HuH-7.5 (cell line): ENCODE data around the gene WWOX.
"Not testable (repeated sequence)": the region's sequence is repeated elsewhere in the genome, so short reads cannot be mapped to it uniquely, and the experiment has no call there.

Experiments
- DNase-seq: peaks from one replicate; pipeline ENCODE4 v3.0.0; 2011; ENCODE audit warnings: low spot score

Gene WWOX

GRCh38 chr16:79037521-79038373, 938.3 kb downstream of the WWOX start:
- peak; percentile 24 for DNase-seq

GRCh38 chr16:79041206-79041605, 941.8 kb downstream of the WWOX start:
- no peak for DNase-seq

GRCh38 chr16:79042141-79042540, 942.7 kb downstream of the WWOX start:
- DNase-seq, result no peak

- DNase-seq, result no peak
Observed at GRCh38 chr16:79042886-79043285, 943.4 kb downstream of the WWOX start.

- DNase-seq, result no peak
Observed at GRCh38 chr16:79045191-79045590, 945.7 kb downstream of the WWOX start.

- DNase-seq, result peak; percentile 27
Observed at GRCh38 chr16:79047337-79047736, 947.9 kb downstream of the WWOX start.

GRCh38 chr16:79049040-79049439, 949.6 kb downstream of the WWOX start:
- no peak for DNase-seq

GRCh38 chr16:79050063-79050462, 950.6 kb downstream of the WWOX start:
- DNase-seq, result no peak

- no peak for DNase-seq
Observed at GRCh38 chr16:79051313-79051712, 951.9 kb downstream of the WWOX start.

- DNase-seq, result not testable (repeated sequence)
Observed at GRCh38 chr16:79052198-79052597, 952.7 kb downstream of the WWOX start.

GRCh38 chr16:79053577-79053976, 954.1 kb downstream of the WWOX start:
- no peak for DNase-seq

GRCh38 chr16:79054211-79054984, 954.9 kb downstream of the WWOX start:
- no peak for DNase-seq

- DNase-seq, result no peak
Observed at GRCh38 chr16:79055251-79055970, 956.0 kb downstream of the WWOX start.

- no peak for DNase-seq
Observed at GRCh38 chr16:79061181-79061580, 961.7 kb downstream of the WWOX start.

GRCh38 chr16:79062336-79062735, 962.9 kb downstream of the WWOX start:
- DNase-seq, result no peak

- no peak for DNase-seq
Observed at GRCh38 chr16:79062821-79063220, 963.4 kb downstream of the WWOX start.

- no peak for DNase-seq
Observed at GRCh38 chr16:79064256-79064972, 965.0 kb downstream of the WWOX start.

GRCh38 chr16:79066561-79066960, 967.1 kb downstream of the WWOX start:
- DNase-seq, result no peak

- DNase-seq, result no peak
Observed at GRCh38 chr16:79067600-79067999, 968.1 kb downstream of the WWOX start.

GRCh38 chr16:79069121-79069520, 969.7 kb downstream of the WWOX start:
- DNase-seq, result no peak

GRCh38 chr16:79069633-79070032, 970.2 kb downstream of the WWOX start:
- no peak for DNase-seq

GRCh38 chr16:79071424-79071823, 972.0 kb downstream of the WWOX start:
- no peak for DNase-seq
